GM21528 (cell line): ENCODE data around the gene ADCY5.
"Not testable (repeated sequence)": the region's sequence is repeated elsewhere in the genome, so short reads cannot be mapped to it uniquely, and the experiment has no call there.

Source experiments
- ATAC-seq: cut with Tn5 transposase; IDR thresholded peaks from one replicate; pipeline ENCODE4 v1.9.1; 2021; ENCODE audit warnings: mild to moderate bottlenecking, moderate library complexity; ENCODE audit not compliant: unreplicated experiment, low FRiP score

The ADCY5 gene

GRCh38 chr3:123278446-123278845, 170.4 kb downstream of the ADCY5 start:
- ATAC-seq = no peak

- ATAC-seq = no peak
Measured at GRCh38 chr3:123277106-123277505, 171.8 kb downstream of the ADCY5 start.

- ATAC-seq = no peak
Measured at GRCh38 chr3:123276346-123277006, 172.4 kb downstream of the ADCY5 start.

GRCh38 chr3:123275691-123276090, 173.2 kb downstream of the ADCY5 start:
- no peak for ATAC-seq

GRCh38 chr3:123272547-123272946, 176.3 kb downstream of the ADCY5 start:
- no peak for ATAC-seq

- ATAC-seq = no peak
Measured at GRCh38 chr3:123271466-123272159, 177.3 kb downstream of the ADCY5 start.

GRCh38 chr3:123270818-123271217, 178.1 kb downstream of the ADCY5 start:
- ATAC-seq = no peak

- no peak for ATAC-seq
Measured at GRCh38 chr3:123267821-123268220, 181.1 kb downstream of the ADCY5 start.

GRCh38 chr3:123263941-123264340, 184.9 kb downstream of the ADCY5 start:
- no peak for ATAC-seq

- no peak for ATAC-seq
Measured at GRCh38 chr3:123262868-123263267, 186.0 kb downstream of the ADCY5 start.

- ATAC-seq = no peak
Measured at GRCh38 chr3:123262226-123262625, 186.7 kb downstream of the ADCY5 start.

- no peak for ATAC-seq
Measured at GRCh38 chr3:123261666-123262065, 187.2 kb downstream of the ADCY5 start.

GRCh38 chr3:123258811-123259420, 190.0 kb downstream of the ADCY5 start:
- ATAC-seq = no peak

GRCh38 chr3:123258359-123258758, 190.5 kb downstream of the ADCY5 start:
- ATAC-seq = no peak

- ATAC-seq = no peak
Measured at GRCh38 chr3:123256256-123256655, 192.6 kb downstream of the ADCY5 start.

- no peak for ATAC-seq
Measured at GRCh38 chr3:123246866-123247265, 202.0 kb downstream of the ADCY5 start.

- ATAC-seq = no peak
Measured at GRCh38 chr3:123244128-123244527, 204.8 kb downstream of the ADCY5 start.

GRCh38 chr3:123239756-123240155, 209.1 kb downstream of the ADCY5 start:
- ATAC-seq = no peak

GRCh38 chr3:123239186-123239585, 209.7 kb downstream of the ADCY5 start:
- ATAC-seq = not testable (repeated sequence)

GRCh38 chr3:123236902-123237301, 212.0 kb downstream of the ADCY5 start:
- no peak for ATAC-seq
